Measurements from ENCODE around the gene GSG1L2.

DNA sequence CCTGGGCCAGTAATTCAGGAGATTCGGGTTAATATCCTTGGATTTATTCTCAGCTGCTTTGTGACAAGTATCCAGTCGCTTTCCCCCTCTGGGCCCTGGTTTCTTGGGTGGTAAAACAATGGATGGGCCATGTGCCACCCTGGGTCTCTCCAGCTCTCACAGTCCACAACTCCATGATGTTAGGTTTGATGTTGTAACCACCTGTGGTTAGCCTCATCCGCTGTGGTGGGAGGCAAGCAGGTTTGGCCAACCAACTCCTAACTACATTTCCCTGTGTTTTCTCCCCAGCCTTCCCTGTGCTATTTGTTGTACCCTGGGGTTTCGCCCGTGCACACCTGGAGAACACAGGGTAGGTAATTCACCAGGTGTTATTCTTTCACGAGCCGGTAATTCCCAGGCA lies 39.0 kb upstream of the GSG1L2 start:
- TF ChIP-seq, protein P1, sequence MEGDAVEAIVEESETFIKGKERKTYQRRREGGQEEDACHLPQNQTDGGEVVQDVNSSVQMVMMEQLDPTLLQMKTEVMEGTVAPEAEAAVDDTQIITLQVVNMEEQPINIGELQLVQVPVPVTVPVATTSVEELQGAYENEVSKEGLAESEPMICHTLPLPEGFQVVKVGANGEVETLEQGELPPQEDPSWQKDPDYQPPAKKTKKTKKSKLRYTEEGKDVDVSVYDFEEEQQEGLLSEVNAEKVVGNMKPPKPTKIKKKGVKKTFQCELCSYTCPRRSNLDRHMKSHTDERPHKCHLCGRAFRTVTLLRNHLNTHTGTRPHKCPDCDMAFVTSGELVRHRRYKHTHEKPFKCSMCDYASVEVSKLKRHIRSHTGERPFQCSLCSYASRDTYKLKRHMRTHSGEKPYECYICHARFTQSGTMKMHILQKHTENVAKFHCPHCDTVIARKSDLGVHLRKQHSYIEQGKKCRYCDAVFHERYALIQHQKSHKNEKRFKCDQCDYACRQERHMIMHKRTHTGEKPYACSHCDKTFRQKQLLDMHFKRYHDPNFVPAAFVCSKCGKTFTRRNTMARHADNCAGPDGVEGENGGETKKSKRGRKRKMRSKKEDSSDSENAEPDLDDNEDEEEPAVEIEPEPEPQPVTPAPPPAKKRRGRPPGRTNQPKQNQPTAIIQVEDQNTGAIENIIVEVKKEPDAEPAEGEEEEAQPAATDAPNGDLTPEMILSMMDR (IDR thresholded peaks at IDR 0.05) = no peak
- TF ChIP-seq EZH2phosphoT487 (IDR thresholded peaks at IDR 0.05) (no peak), EZH2 (IDR thresholded peaks at IDR 0.05) (no peak)

Data from neural progenitor cell (in vitro differentiated cells).